Measurements from ENCODE around the gene ATP8A2. TPM values are rescaled to one million over a fixed set of nuclear protein-coding genes. Genes with fewer than 3 reads are reported as not detected.

Gene ATP8A2
- total and polyA plus RNA-seq, 11 donors: 0.01 to 0.29 (median 0.05) TPM; not detected in 2

DNA sequence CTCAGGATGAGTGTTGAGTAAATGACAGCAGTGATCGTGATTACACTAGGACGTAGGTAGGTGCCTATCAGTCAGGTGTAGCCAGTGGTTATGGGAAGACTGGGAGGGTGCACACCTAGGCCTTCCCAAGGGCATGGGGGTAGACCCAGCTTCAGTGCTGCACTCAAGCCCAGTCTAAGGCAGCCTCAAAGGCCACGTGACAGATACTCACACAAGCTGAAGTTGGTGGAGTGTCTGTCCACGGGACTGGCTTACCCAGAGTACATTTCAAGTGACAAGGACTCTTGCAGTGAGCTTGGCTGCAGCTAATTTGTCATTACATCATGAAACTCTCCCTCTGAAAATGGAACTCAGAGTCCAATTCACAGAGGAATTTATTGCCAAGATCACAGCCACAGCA lies 561.7 kb downstream of the ATP8A2 start:
- peak in 1 of 4 donors; percentile 34 for ATAC-seq
- 83 to 89% (median 85%) methylated on average over 4 of the region's 4 CpGs for WGBS, 4 donors
- TF ChIP-seq, protein P1, sequence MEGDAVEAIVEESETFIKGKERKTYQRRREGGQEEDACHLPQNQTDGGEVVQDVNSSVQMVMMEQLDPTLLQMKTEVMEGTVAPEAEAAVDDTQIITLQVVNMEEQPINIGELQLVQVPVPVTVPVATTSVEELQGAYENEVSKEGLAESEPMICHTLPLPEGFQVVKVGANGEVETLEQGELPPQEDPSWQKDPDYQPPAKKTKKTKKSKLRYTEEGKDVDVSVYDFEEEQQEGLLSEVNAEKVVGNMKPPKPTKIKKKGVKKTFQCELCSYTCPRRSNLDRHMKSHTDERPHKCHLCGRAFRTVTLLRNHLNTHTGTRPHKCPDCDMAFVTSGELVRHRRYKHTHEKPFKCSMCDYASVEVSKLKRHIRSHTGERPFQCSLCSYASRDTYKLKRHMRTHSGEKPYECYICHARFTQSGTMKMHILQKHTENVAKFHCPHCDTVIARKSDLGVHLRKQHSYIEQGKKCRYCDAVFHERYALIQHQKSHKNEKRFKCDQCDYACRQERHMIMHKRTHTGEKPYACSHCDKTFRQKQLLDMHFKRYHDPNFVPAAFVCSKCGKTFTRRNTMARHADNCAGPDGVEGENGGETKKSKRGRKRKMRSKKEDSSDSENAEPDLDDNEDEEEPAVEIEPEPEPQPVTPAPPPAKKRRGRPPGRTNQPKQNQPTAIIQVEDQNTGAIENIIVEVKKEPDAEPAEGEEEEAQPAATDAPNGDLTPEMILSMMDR (IDR thresholded peaks at IDR 0.05): no peak
- TF ChIP-seq POLR2A (IDR thresholded peaks at IDR 0.05): no peak
- H3K9me3 ChIP-seq: no peaks in the 10 kb centered on the region
- H3K27ac ChIP-seq: no peak overlapping the region
- no peak for DNase-seq
- peaks cover 0 to 20% (median 0%) of the 10 kb centered on the region in 9 donors for H3K27me3 ChIP-seq
- intact Hi-C loops (cut with DNase I): loop anchor here in 1 of 10 donors (10.0 kb wide), 1 partner anchor 209 kb away; no protein-coding TSS in a partner anchor
- H3K4me1 ChIP-seq: no peaks in the 10 kb centered on the region
- H3K36me3 ChIP-seq: no peaks in the 10 kb centered on the region
- H3K4me3 ChIP-seq: no peak overlapping the region

DNA sequence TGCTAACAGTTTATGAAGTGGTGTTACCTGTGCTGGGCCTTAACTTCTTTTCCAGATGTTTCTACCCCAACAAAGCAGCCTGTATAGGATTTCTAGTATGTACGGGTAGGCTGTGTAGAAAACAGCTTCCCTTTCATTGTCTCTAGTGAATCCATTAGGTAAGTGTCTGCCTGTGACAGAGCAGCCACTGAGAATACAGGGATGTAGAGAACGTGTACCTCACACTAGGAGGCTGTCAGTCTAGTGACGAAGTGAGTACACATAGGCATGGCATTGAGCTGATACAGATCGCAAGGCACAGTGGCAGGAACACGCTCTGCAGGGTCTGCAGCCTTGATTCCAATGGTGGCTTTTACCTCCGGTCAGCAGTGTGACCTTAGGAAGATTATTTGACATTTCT lies 562.4 kb downstream of the ATP8A2 start:
- TF ChIP-seq, protein P1 (IDR thresholded peaks at IDR 0.05): no peak
- TF ChIP-seq POLR2A (IDR thresholded peaks at IDR 0.05): no peak
- H3K27me3 ChIP-seq: peaks cover 0 to 15% (median 0%) of the 10 kb centered on the region in 9 donors
- intact Hi-C loops (cut with DNase I): loop anchor here in 1 of 10 donors (10.0 kb wide), 1 partner anchor 209 kb away; no protein-coding TSS in a partner anchor
- DNase-seq (no peak), ATAC-seq (no peak)
- no peak overlapping the region for H3K4me3 ChIP-seq
- H3K27ac ChIP-seq: no peak overlapping the region
- no peaks in the 10 kb centered on the region for H3K36me3 ChIP-seq
- H3K9me3 ChIP-seq: no peaks in the 10 kb centered on the region
- 83 to 90% (median 88%) methylated on average over 6 of the region's 6 CpGs for WGBS, 4 donors
- H3K4me1 ChIP-seq: no peaks in the 10 kb centered on the region

DNA sequence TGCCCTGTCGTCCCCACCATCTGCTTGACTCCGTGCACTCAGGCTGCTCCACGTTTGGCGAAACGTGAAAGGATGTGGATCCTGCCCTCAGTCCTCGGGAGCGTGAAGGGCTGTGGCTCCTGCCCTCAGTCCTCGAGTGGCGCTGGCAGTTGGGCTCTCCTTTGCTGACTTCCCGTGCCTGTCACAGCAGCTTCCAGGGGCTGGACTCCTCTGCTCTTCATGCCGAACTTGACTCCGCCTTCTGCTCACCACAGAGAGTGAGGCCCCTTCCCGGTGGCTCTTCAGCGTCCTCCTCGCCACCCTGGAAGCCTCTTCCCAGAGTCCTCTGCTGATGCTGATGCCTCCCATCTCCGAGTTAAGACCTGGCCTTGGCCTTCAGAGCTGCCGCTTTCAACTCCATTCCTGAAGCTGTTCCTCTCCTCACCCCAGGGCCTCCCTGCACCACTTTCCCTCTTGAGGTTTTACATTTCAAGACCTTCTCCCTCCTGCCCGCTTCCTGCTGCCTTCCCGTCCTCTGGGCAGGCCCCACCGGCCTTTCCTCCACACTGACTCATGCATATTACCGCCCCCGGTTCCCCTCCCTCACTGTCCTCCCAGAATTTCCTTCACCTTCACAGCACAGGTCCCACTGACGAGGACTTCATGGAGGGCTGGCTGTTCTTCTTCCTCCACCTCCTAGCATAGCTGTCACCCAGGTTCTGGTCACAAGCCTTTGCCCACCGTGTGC lies 568.4 kb downstream of the ATP8A2 start:
- H3K27me3 ChIP-seq: peaks cover 0 to 6% (median 0%) of the 10 kb centered on the region in 9 donors
- TF ChIP-seq, protein P1 (IDR thresholded peaks at IDR 0.05): no peak
- TF ChIP-seq POLR2A (IDR thresholded peaks at IDR 0.05): no peak
- H3K27ac ChIP-seq: no peak overlapping the region
- H3K4me3 ChIP-seq: no peak overlapping the region
- DNase-seq (no peak), ATAC-seq (no peak)
- WGBS, 4 donors: 76 to 85% (median 82%) methylated on average over 24 of the region's 24 CpGs
- intact Hi-C loops (cut with DNase I): loop anchor here in 1 of 10 donors (10.0 kb wide), 1 partner anchor 215 kb away; no protein-coding TSS in a partner anchor
- no peaks in the 10 kb centered on the region for H3K4me1 ChIP-seq
- no peaks in the 10 kb centered on the region for H3K36me3 ChIP-seq
- no peaks in the 10 kb centered on the region for H3K9me3 ChIP-seq

DNA sequence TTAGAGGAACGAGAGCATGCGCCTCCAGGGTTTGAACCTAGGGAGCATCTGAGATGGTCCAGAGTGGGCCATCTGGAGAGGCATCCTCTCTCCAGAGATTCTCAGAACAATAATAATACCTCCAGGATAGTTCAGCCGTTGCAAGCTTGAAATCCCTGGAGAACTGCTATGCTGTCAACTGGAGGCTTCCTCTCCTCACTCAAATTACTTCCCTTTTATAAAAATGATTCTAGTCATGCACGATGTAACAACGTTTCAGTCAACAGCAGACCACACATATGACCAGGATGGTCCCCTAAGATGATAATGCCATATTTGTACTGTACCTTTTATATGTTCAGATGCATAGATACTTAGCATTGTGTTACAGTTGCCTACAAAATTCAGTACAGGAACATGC lies 571.3 kb downstream of the ATP8A2 start:
- 50 to 62% (median 60%) methylated on average over 5 of the region's 5 CpGs for WGBS, 4 donors
- no peak for DNase-seq
- Histone ChIP-seq H3K36me3 (no peaks in the 10 kb centered on the region), H3K4me1 (no peaks in the 10 kb centered on the region), H3K27me3 (peaks cover 0 to 19% (median 0%) of the 10 kb centered on the region in 9 donors), H3K27ac (no peak overlapping the region), H3K9me3 (no peaks in the 10 kb centered on the region), H3K4me3 (no peak overlapping the region)
- intact Hi-C loops (cut with DNase I): no loop called here
- ATAC-seq: no peak
- TF ChIP-seq, protein P1 (IDR thresholded peaks at IDR 0.05): no peak
- TF ChIP-seq POLR2A (IDR thresholded peaks at IDR 0.05): no peak

Data from heart left ventricle (tissue), 16 donors.